ENCODE data around the gene CLTCL1.
"Not testable (repeated sequence)": the region's sequence is repeated elsewhere in the genome, so short reads cannot be mapped to it uniquely, and the experiment has no call there.

Gene CLTCL1

DNA sequence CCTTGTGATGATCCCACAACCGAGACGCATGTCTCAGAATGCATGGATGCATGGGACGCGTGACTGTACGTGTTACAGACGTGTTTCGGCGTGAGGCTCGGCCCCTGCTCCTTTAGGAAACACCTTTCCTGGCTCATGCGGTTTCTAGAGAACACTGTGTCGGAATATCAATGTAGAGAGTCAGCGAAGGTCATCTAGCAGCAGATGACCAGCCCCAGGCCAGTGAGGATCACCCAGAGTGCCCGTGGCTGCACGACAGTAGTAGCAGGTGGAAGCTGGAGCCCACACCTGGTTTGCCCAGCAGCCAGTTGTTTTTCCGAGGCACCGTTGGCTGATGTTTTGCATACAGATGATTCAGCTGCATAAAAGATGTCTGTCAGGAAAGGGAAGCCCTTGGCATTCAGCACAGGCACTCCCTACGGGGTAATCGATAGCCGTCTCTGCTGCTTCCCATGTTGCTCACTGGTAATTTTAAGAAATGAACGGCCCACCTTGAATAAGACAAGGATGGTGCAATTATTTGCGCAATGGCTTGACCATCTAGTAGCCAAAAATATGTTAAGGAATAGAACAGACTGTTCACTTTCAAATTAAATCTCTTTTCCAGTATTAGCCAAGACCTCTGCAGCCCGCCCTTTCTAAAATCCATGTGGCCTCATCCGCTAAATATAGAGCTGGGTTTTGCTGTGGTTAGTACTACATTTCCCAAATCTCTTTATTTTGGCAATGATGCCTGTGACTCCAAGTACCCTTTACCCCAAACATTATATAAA lies 1.1 kb upstream of the CLTCL1 start:
- H3K9me3 ChIP-seq (ENCODE audit: control insufficient read depth in 5 of 5, low read length in 5 of 5) = no peaks in the 10 kb centered on the region
- no peaks in the 10 kb centered on the region for H3K27me3 ChIP-seq (ENCODE audit: control insufficient read depth in 5 of 5, insufficient read depth in 4 of 5, low read length in 5 of 5)
- peaks cover 5 to 28% (median 24%) of the 10 kb centered on the region in 5 donors for H3K4me1 ChIP-seq (ENCODE audit: control insufficient read depth in 5 of 5, insufficient read depth in 5 of 5, low read length in 5 of 5)
- H3K36me3 ChIP-seq (ENCODE audit: control insufficient read depth in 5 of 5, insufficient read depth in 5 of 5, low read length in 5 of 5) = peaks cover 0 to 3% (median 0%) of the 10 kb centered on the region in 5 donors
- peak overlapping the region; percentile 70 to 88 (median 85) for H3K4me3 ChIP-seq (ENCODE audit: low read depth in 1 of 5, low read length in 5 of 5)
- peak overlapping the region in 3 of 5 donors; percentile 72 to 84 (median 78) for H3K9ac ChIP-seq (ENCODE audit: low read length in 5 of 5)
- peak overlapping the region; percentile 35 for H3K27ac ChIP-seq (ENCODE audit: low read depth, low read length)

DNA sequence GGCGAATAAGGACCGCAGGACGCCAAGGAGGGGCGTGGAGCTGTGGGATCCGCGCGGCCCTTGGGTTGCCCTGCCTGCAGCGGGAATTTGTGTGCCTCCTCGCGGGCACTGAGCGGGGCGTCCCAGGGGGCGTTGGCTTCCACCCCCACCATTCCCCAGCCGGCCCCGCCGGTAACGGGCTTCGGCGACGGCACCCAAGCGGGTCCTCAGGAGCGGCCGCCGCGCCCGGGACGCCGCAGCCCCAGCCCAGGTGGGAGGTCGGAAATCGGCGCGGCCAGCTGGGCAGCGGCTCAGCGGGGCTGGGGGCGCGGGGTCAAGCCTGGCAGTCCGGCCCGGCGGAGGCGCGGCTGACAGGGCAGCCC lies 320 bp downstream of the CLTCL1 start:
- H3K4me1 ChIP-seq (ENCODE audit: control insufficient read depth in 5 of 5, insufficient read depth in 5 of 5, low read length in 5 of 5) = peaks cover 5 to 28% (median 25%) of the 10 kb centered on the region in 5 donors

DNA sequence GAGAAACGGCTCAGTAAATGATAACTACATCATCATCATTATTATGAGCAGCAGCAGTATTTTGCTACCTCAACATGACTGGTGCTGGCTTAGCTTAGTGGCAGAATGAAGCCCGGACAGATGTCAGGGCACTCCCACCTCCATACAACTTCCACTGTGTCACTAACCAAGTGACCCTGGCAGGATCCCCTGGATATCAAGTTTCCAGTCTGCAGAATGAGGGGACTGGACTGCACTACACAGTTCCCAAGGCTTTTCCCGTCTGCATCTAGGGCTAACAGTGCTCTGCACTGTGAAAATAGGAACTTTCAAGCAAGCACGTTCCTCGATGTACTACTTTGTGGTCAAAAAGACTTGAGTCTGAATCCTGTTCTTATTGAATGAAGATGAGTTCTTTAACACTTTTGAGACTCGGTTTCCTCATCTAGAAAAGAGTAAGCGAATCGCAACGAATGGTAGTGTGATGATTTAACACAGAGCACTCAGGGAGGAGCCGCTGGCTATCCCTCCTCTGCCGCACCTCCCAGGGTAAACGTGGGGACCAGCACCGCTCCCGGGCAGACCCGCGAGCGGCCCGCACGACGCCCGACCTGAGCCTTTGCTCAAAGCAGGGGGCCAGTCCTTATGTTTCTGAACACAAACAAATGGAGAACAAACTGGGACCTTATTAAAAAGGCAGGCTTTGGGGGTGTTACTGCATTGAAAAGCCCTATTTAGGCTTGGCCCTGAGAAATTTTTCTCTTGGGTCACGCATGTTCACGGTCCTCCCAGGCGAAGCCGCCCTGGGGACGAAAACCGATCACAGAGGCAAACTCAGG lies 910 bp downstream of the CLTCL1 start:
- H3K9me3 ChIP-seq (ENCODE audit: control insufficient read depth in 5 of 5, low read length in 5 of 5) = no peaks in the 10 kb centered on the region
- no peaks in the 10 kb centered on the region for H3K27me3 ChIP-seq (ENCODE audit: control insufficient read depth in 5 of 5, insufficient read depth in 4 of 5, low read length in 5 of 5)
- peak overlapping the region; percentile 67 to 80 (median 77) for H3K4me3 ChIP-seq (ENCODE audit: low read depth in 1 of 5, low read length in 5 of 5)
- peaks cover 0 to 3% (median 0%) of the 10 kb centered on the region in 5 donors for H3K36me3 ChIP-seq (ENCODE audit: control insufficient read depth in 5 of 5, insufficient read depth in 5 of 5, low read length in 5 of 5)
- peak overlapping the region in 4 of 5 donors; percentile 57 to 85 (median 72) for H3K9ac ChIP-seq (ENCODE audit: low read length in 5 of 5)
- no peak overlapping the region for H3K27ac ChIP-seq (ENCODE audit: low read depth, low read length)
- peaks cover 5 to 32% (median 30%) of the 10 kb centered on the region in 5 donors for H3K4me1 ChIP-seq (ENCODE audit: control insufficient read depth in 5 of 5, insufficient read depth in 5 of 5, low read length in 5 of 5)

More for the DNA sequence above, 320 bp downstream of the CLTCL1 start:
- H3K4me3 ChIP-seq (ENCODE audit: low read depth in 1 of 5, low read length in 5 of 5) = peak overlapping the region; percentile 67 to 80 (median 77)
- H3K27ac ChIP-seq (ENCODE audit: low read depth, low read length) = no peak overlapping the region
- H3K9me3 ChIP-seq (ENCODE audit: control insufficient read depth in 5 of 5, low read length in 5 of 5) = no peaks in the 10 kb centered on the region
- H3K9ac ChIP-seq (ENCODE audit: low read length in 5 of 5) = peak overlapping the region in 4 of 5 donors; percentile 57 to 85 (median 72)
- no peaks in the 10 kb centered on the region for H3K27me3 ChIP-seq (ENCODE audit: control insufficient read depth in 5 of 5, insufficient read depth in 4 of 5, low read length in 5 of 5)
- H3K36me3 ChIP-seq (ENCODE audit: control insufficient read depth in 5 of 5, insufficient read depth in 5 of 5, low read length in 5 of 5) = peaks cover 0 to 3% (median 0%) of the 10 kb centered on the region in 5 donors

DNA sequence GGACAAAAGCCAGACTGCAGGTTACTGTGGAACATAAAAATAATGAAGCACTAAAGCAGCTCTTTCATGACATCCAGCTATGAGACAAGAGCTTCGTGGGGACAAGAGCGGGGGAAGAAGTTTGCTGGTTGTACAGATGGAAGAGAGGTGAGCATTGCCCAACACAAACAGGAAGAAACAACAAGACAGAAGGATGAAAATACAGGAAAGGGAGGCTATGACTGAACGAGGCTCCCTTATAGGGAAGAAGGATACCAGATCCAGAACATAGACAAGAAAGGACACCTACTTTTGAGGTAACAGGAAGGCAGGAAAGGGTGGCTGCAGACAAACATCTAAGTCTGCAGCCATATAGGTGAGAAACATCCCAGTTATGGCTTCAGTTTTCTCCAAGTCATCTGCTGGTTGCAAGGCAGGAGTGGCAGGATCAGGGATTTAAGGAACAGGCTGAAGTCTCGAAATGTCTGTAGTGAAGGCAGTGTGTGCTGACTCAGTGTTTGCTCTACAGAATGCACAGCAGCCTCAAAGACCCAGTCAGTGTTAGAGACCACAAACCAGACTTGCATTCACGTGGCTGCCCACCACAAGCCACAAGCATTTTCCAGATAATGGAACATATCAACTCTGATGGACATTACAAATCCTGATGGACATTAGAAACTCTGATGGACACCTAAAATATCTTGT lies 1.9 kb downstream of the CLTCL1 start:
- H3K27ac ChIP-seq (ENCODE audit: low read depth, low read length) = no peak overlapping the region
- H3K27me3 ChIP-seq (ENCODE audit: control insufficient read depth in 5 of 5, insufficient read depth in 4 of 5, low read length in 5 of 5) = no peaks in the 10 kb centered on the region
- H3K4me3 ChIP-seq (ENCODE audit: low read depth in 1 of 5, low read length in 5 of 5) = no peak overlapping the region
- peaks cover 5 to 37% (median 34%) of the 10 kb centered on the region in 5 donors for H3K4me1 ChIP-seq (ENCODE audit: control insufficient read depth in 5 of 5, insufficient read depth in 5 of 5, low read length in 5 of 5)
- H3K36me3 ChIP-seq (ENCODE audit: control insufficient read depth in 5 of 5, insufficient read depth in 5 of 5, low read length in 5 of 5) = peaks cover 0 to 3% (median 0%) of the 10 kb centered on the region in 5 donors
- no peaks in the 10 kb centered on the region for H3K9me3 ChIP-seq (ENCODE audit: control insufficient read depth in 5 of 5, low read length in 5 of 5)
- peak overlapping the region in 1 of 5 donors; percentile 13 for H3K9ac ChIP-seq (ENCODE audit: low read length in 5 of 5)

DNA sequence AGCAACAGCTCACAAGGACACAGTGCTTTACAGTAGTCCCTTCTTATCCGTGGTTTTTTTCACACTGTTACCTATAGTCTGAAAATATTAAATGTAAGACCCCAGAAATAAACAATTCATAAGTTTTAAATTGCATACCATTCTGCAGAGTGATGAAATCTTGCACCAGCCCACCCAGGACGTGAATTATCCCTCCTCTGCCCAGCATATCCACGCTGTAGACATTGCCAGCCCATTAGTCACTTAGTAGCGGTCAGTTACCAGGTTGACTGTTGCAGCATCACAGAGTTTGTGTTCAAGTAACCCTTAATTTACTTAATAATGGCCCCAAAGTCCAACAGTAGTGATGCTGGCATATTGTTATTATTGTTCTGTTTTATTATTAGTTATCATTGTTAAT lies 3.6 kb downstream of the CLTCL1 start:
- H3K4me3 ChIP-seq (ENCODE audit: low read depth in 1 of 5, low read length in 5 of 5) = no peak overlapping the region
- H3K4me1 ChIP-seq (ENCODE audit: control insufficient read depth in 5 of 5, insufficient read depth in 5 of 5, low read length in 5 of 5) = peaks cover 5 to 36% (median 32%) of the 10 kb centered on the region in 5 donors
- peaks cover 0 to 3% (median 0%) of the 10 kb centered on the region in 5 donors for H3K36me3 ChIP-seq (ENCODE audit: control insufficient read depth in 5 of 5, insufficient read depth in 5 of 5, low read length in 5 of 5)
- H3K27me3 ChIP-seq (ENCODE audit: control insufficient read depth in 5 of 5, insufficient read depth in 4 of 5, low read length in 5 of 5) = no peaks in the 10 kb centered on the region
- H3K9ac ChIP-seq (ENCODE audit: low read length in 5 of 5) = no peak overlapping the region
- no peaks in the 10 kb centered on the region for H3K9me3 ChIP-seq (ENCODE audit: control insufficient read depth in 5 of 5, low read length in 5 of 5)
- no peak overlapping the region for H3K27ac ChIP-seq (ENCODE audit: low read depth, low read length)

DNA sequence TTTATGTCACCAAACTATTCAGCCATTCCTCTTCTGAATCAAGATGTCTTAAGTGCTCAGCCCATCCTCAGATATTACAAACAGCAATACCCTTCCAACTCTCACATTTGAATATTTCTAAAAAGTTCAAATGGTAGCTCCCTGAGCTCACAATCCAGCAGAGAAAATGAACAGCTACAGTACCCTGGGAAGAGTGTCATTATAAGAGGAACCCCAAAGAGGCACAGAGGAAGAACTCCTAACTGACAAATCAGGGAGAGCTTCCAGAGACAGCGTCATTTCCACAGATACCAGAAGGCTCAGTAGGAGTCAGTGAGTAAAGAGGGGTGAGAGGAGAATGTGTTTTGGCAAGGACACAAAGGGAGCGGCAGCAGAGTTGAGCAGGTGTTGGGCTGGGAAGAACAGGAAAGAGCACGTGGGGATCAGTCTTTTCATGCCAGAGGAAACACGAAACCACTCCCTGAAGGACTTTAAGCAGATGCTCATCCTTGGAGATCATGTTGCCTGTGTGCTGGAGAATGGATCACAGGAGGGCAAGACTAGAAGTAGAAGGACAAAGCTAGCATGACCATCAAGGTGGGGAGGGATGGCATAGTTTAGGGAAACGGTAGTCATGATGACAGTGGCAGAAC lies 4.3 kb downstream of the CLTCL1 start:
- H3K4me1 ChIP-seq (ENCODE audit: control insufficient read depth in 5 of 5, insufficient read depth in 5 of 5, low read length in 5 of 5) = peaks cover 2 to 30% (median 26%) of the 10 kb centered on the region in 5 donors
- H3K9ac ChIP-seq (ENCODE audit: low read length in 5 of 5) = peak overlapping the region in 1 of 5 donors; percentile 21
- no peaks in the 10 kb centered on the region for H3K27me3 ChIP-seq (ENCODE audit: control insufficient read depth in 5 of 5, insufficient read depth in 4 of 5, low read length in 5 of 5)
- no peak overlapping the region for H3K4me3 ChIP-seq (ENCODE audit: low read depth in 1 of 5, low read length in 5 of 5)
- no peak overlapping the region for H3K27ac ChIP-seq (ENCODE audit: low read depth, low read length)
- H3K36me3 ChIP-seq (ENCODE audit: control insufficient read depth in 5 of 5, insufficient read depth in 5 of 5, low read length in 5 of 5) = peaks cover 0 to 3% (median 0%) of the 10 kb centered on the region in 5 donors
- H3K9me3 ChIP-seq (ENCODE audit: control insufficient read depth in 5 of 5, low read length in 5 of 5) = no peaks in the 10 kb centered on the region

DNA sequence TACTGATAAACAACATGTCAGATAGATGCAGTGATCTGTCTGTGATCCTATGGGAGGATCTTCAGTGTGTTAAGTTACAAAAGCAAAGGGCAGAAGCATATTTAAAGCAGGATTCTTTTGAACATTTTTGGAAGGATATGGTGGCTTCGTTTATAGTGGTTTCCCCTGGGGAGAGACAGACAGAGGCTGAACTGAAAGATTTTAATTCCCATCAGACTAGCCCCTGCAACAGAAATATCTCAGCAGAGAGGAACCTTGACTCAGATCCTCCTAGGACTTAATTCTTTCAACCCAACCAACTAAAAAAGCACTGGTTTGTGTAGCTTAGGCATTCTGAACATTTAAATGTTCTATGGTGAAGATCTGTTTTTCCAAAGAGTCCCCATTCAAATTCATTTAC lies 5.7 kb downstream of the CLTCL1 start:
- Histone ChIP-seq H3K9me3 (ENCODE audit: control insufficient read depth in 5 of 5, low read length in 5 of 5) (no peaks in the 10 kb centered on the region), H3K4me3 (ENCODE audit: low read depth in 1 of 5, low read length in 5 of 5) (no peak overlapping the region), H3K27me3 (ENCODE audit: control insufficient read depth in 5 of 5, insufficient read depth in 4 of 5, low read length in 5 of 5) (no peaks in the 10 kb centered on the region), H3K4me1 (ENCODE audit: control insufficient read depth in 5 of 5, insufficient read depth in 5 of 5, low read length in 5 of 5) (peaks cover 0 to 23% (median 18%) of the 10 kb centered on the region in 5 donors), H3K36me3 (ENCODE audit: control insufficient read depth in 5 of 5, insufficient read depth in 5 of 5, low read length in 5 of 5) (peaks cover 0 to 3% (median 0%) of the 10 kb centered on the region in 5 donors), H3K9ac (ENCODE audit: low read length in 5 of 5) (peak overlapping the region in 1 of 5 donors; percentile 28), H3K27ac (ENCODE audit: low read depth, low read length) (peak overlapping the region; percentile 1)

DNA sequence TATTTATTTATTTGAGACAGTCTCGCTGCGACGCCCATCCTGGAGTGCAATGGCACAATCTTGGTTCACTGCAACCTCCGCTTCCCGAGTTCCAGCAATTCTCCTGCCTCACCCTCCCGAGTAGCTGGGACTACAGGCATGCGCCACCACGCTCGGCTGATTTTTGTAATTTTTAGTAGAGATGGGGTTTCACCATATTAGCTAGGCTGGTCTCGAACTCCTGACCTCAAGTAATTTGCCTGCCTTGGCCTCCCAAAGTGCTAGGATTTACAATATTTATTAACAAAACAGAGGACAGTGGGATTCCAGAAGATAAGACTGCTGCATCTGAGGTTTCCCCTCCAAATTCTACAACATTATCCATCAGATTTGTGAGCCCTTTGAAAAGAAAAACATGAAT lies 12.4 kb downstream of the CLTCL1 start:
- not testable (repeated sequence) for H3K4me3 ChIP-seq (ENCODE audit: low read depth in 1 of 5, low read length in 5 of 5); H3K36me3 ChIP-seq (ENCODE audit: control insufficient read depth in 5 of 5, insufficient read depth in 5 of 5, low read length in 5 of 5); H3K27me3 ChIP-seq (ENCODE audit: control insufficient read depth in 5 of 5, insufficient read depth in 4 of 5, low read length in 5 of 5); H3K9ac ChIP-seq (ENCODE audit: low read length in 5 of 5); H3K9me3 ChIP-seq (ENCODE audit: control insufficient read depth in 5 of 5, low read length in 5 of 5); H3K27ac ChIP-seq (ENCODE audit: low read depth, low read length); H3K4me1 ChIP-seq (ENCODE audit: control insufficient read depth in 5 of 5, insufficient read depth in 5 of 5, low read length in 5 of 5)

DNA sequence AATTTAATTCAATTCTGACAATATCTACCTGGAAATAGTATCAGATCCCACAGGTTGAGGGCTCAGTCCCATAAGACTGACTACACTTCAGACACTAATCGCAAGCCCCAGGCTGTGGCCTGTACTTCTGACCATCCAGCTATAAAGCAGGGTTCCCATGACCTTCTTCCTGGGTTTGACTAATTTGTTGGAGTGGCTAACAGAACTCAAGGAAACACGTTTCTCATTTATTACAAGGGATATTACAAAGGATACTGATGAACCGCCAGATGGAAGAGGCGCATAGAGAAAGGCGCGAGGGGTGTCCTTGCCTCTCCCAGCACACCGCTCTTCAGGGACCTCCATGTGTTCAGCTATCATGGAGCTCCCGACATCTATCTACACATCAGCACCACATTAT lies 13.7 kb downstream of the CLTCL1 start:
- Histone ChIP-seq H3K4me1 (ENCODE audit: control insufficient read depth in 5 of 5, insufficient read depth in 5 of 5, low read length in 5 of 5) (no peaks in the 10 kb centered on the region), H3K4me3 (ENCODE audit: low read depth in 1 of 5, low read length in 5 of 5) (no peak overlapping the region), H3K27me3 (ENCODE audit: control insufficient read depth in 5 of 5, insufficient read depth in 4 of 5, low read length in 5 of 5) (no peaks in the 10 kb centered on the region), H3K9ac (ENCODE audit: low read length in 5 of 5) (peak overlapping the region in 1 of 5 donors; percentile 26), H3K36me3 (ENCODE audit: control insufficient read depth in 5 of 5, insufficient read depth in 5 of 5, low read length in 5 of 5) (peaks cover 0 to 12% (median 3%) of the 10 kb centered on the region in 5 donors), H3K27ac (ENCODE audit: low read depth, low read length) (no peak overlapping the region), H3K9me3 (ENCODE audit: control insufficient read depth in 5 of 5, low read length in 5 of 5) (no peaks in the 10 kb centered on the region)

Measured in subcutaneous abdominal adipose tissue (tissue), 5 donors.